EH (cell line): ENCODE data around the gene SEPTIN5.
A peak's percentile ranks its signal among the peaks of the same experiment; 100 is the strongest.
"Not testable (repeated sequence)": the region's sequence is repeated elsewhere in the genome, so short reads cannot be mapped to it uniquely, and the experiment has no call there.

Experiments
- DNase-seq: peaks from one replicate; pipeline ENCODE4 v3.0.0-alpha.2; 2015; ENCODE audit warnings: low read depth

Gene SEPTIN5

DNA sequence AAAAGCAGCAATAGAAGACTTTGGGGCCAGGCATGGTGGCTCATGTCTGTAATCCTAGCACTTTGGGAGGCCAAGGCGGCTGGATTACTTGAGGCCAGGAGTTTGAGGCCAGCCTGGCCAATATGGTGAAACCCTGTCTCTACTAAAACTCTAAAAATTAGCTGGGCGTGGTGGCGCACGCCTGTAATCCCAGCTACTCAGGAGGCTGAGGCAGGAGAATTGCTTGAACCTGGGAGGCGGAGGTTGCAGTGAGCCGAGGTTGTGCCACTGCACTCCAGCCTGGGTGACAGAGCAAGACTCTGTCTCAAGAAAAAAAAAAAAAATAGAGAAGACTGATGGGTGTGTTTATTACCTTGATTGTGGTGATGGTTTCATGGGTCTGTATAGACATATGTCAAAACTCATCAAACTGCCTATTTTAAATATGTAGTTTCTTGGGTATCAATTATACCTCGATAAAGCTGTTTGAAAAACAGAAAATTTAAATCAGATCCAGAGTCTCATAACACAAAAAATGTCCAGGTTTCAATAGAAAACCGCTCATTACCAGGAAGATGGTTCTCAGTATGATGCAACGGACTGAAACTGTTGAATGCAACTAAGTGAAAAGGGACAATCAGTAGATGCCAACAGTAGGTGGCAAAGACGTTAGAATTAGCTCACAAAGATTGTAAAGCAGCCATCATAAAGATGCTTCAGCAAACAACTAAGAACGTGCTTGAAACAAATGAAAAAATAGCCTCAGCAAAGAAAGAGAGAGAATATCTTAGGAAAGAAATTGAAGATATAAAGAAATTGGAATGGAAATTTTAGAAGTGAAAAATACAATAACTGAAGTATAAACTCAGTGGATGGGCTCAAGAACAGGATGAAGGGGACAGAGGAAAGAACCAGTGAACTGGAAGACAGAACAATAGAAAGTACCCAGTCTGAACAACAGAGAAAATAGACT, 33.1 kb upstream of the SEPTIN5 start:
- no peak for DNase-seq

DNA sequence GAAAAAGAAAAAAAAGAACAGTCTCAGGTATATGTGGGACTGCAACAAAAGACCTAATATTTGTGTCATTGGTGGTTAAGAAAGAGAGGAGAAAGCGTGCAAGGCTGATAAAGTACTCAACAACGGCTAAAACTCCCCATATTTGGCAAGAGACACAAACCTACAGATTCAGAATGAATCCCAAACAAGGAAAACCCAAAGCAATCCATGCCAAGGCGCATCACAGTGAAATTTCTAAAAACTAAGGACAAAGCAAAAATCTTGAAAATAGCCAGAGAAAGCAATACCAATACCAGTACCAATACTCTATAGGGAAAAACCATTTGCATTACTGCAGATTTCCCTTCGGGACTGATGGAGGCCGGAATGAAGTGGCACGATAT, 32.4 kb upstream of the SEPTIN5 start:
- no peak for DNase-seq

DNA sequence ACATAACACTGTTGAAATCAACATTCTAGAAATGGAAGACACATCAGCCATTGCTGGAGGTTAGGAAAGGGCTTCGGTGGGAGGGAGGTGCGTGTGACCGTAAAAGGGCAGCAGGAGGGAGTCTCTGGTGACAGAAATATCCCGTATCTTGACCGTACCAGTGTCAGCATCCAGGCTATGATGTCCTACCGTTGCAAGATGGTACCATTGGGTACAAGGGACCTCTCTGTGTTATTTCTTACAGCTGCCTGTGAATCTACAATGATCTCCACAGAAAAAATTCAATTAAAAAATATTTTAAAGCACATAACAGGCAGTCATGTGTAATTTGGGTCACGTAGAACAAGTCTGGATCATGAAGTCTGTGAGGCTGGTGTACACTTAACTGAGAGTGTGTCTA, 27.4 kb upstream of the SEPTIN5 start:
- no peak for DNase-seq

DNA sequence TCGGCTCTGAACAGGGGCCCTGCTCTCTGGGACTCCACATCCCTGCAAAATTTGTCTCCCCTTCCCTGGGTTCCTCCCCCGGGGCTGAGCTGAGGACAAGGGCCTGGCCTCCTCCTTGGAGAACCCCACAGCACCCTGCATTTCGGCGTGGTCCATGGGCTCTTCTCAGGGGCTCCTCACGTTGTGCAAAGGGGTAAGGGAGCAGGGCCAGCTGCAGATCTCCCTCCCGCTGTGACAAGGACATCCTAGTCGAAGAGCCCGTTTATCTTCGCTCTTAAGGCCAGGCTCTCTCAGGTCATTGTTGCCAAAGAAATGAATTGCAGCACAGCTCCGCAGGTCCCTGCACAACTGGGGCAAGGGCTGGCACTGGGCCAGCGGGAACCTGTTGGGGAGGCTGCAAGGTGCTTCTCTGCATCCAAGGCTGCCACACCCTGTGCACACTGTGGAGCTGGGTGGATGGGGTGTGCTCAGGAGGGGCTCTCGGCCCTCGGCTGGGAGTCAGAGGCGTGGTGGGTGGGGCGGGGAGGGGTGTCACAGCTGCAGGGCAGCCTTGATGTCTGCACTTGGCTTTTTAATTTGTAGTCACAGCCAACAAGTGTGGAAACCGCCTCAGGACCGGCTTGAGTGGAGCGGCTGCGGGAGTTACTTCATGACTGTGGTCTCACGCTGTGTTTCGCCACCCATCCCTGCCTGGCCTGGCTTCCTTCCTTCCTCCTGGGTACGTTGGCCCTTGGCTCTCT, 26.6 kb upstream of the SEPTIN5 start:
- no peak for DNase-seq

DNA sequence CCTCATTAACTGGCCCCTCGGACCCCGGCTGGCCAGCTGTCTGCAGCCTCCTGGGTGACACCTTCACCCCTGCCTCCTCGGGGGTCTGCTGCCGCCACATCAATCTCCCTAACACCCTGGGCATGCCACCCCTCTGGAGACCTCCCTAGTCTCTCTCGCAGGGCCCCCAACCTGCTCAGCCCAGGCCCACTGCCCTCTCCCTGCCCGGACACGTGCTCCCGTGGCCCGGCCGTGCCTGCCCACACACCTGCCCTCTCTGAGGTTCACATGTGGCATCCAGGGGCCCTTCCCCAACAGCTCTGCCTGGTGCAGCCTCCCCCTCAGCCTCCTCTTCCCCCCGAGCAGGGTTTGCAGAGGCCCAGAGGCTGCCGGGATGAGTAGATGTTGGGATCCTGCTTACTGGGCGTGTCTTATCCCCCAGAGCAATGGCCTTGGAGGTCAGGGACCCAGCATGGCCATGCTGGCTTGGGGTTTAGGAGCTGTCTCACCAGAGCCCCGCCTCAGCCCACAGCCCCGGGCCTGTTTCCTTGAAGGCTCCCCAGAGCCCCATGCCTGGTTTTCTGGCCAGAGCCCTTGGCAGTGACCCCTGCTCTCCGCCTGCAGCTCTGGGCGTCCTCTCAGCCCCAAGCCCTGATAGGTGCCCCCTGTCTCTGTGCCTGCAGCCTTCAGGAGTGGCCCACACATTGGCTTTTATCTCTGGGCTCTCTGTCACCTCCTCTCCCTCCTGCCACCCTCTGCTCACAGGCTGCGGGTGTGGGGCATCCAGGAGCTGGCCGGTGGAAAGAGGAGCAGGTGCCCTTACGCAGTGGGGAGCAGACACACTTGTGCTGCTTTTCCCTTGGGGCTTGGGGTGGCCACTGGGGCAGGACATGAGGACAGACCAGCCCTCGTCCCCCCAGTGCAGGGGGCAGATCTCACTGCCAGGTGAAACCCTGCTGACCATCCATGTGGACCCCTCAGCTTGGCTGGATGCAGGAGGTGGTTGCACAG, 25.7 kb upstream of the SEPTIN5 start:
- DNase-seq, result no peak

DNA sequence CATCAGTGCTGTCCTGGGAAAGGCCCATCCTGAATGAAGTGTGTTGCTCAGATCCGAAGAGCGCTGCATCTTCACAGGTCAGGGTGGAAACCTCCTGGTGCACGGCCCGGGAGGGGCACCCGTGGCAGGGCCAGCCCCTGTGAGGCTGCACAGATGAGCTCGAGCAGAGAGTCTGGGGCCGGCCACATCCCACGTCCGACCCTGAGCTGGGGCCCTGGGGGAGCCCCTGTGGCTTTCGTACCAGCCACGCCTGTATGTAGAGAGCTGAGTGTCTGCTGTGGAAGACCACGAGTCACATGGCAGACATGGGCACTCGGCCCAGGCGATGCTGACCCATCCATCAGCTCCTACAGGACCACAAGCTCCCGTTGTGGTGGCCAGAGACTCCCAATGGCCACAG, 24.9 kb upstream of the SEPTIN5 start:
- DNase-seq, result no peak

DNA sequence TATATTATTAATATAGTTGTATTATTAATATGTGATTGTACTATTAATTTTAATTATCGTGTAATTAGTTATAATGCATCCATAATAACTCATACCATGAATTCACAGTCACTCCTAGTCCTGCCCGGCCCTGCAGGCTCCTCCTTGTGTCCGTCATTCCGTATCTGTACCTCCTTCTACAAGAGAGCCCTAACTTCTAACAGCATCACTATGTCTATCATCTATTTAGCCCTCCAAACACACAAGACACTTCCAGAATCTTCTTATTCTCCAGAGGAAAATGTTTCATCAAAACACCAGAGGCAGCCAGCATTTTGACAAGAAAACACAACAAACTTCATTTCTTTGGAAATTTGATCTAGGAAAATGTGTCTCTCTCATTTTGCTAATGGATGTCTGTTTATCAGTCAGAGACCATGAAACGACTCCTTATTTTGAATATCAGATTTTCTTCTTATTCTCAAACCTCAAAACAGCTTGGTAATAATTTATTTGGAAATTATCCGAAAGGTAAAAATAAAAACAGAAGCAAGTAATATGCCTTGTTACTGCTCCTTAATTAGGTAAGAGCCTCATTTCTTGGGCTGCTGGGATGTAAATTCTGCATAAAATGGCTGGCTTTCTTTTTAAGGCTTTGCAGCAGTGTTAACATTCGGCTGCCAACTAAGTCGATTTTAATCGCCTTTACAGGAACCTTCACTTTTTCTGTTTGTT, 23.1 kb upstream of the SEPTIN5 start:
- no peak for DNase-seq

DNA sequence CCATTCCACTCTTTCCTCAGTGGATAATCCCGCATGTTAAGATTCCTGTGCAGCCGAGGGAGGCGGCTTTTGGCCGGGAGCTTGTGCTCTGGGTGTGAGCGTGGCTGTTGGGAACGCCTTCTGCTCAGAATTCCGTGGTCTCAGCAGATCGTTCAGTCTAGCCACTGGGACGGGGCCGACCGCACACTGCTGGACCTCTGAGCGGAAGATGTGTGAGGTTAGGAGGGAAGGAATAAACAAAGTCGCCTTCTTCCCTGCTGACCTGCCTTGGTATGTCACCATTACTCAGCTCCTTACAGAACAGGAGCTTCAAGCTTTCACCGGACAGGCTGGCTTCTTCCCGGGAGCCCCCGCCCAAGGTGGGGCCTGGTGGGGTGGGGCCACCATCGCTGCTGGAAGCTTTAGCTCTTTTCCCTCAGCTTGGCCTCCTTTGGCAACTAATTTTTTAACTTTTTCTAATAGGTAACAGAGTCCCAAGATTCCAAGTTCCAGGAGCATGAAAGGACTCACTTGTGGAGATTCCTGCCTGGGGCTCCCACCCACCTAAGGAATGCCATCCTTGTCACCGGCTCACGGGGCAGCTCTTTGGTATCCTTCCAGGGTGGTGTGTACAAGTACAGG, 22.5 kb upstream of the SEPTIN5 start:
- peak; percentile 74 for DNase-seq

DNA sequence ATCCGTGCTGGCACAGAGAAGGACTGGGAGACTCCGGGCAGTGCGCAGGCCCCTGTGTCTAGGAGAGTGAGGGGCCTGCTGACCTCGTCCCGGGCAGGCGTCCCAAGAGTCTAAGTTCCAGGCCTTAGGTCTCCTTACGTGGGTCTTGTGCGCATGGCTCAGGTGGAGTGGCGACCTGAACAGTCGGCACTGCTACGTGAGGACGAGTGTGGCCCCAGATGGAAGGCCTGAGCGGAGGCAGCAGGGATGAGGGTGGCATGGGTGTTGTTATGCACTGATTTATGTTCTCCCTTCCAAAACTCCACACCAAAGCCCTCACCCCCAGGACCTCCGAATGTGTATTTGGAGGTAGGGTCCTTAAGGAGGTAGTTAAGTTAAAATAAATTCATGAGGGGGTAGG, 20.7 kb upstream of the SEPTIN5 start:
- DNase-seq, result no peak

DNA sequence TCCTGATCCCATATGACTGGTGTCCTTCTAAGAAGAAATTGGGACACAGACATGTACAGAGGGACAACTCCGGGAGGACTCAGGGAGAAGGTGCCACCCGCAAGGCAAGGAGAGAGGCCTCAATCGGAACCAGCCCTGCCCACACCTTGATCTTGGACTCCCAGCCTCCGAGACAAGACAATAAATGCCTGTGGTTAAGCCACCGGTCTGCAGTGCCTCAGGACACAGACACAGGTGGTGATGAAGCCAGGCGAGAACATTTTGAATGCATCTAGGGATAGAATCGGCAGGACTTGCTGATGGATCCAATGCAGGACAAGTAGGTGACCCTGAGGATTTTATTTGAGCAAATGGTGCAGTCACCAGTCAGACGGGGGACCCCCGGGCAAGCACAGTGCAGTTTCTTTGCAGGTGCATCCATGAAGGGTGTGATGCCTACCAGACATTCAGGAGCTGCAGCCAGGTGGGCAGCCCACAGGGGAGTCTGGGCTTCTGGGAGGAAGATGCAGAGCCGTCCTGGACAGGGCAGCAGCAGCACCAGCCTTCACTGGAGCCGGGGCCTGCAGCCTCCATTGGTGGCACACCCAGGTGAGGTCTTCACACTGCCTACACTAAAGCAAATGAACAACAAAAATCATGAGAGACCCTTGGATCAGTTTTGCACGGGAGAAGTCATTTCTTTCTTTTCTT, 20.2 kb upstream of the SEPTIN5 start:
- DNase-seq, result no peak

DNA sequence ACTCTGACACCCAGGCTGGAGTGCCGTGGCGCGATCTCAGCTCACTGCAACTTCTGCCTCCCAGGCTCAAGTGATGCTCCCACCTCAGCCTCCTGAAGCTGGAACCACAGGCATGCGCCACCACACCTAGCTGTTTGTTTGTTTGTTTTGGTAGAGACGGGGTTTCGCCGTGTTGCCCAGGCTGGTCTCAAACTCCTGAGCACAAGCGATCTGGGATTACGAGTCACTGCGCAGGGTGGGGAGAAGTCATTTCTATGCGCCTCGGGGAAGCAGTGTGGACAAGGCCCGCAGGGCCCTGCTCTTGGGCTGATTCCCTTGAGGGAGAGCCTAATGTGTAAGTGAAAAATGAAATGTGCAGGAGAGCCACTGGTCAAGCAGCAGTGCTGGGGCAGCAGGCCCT, 19.6 kb upstream of the SEPTIN5 start:
- DNase-seq, result no peak

DNA sequence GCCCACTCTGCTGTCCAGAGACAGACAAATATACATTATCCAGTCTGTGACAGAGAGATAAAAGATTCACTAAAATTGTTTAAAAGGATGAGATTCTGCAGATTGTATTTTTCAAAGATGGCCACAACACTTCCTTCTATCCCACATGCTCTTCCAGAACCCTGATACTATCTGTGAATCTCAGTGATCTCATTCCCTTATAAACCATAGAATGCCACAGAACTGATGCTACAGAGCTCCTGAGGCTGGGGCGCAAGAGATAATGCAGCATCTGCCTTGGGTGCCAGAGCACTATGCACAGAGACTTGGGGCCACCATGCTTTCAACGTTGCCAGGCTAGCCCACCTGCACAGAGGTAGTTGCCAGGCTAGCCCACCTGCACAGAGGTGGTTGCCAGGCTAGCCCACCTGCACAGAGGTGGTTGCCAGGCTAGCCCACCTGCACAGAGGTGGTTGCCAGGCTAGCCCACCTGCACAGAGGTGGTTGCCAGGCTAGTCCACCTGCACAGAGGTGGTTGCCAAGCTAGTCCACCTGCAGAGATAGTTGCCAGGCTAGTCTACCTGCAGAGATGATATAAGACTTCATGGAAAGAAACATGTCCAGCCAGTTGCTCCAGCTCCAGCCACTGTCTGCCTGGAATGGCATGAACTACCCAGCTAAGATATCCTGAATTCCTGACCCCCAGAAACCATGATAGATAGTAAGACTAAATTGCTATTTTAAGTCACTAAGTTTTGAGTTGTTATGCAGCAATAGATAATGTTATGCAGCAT, 17.6 kb upstream of the SEPTIN5 start:
- DNase-seq, result no peak

DNA sequence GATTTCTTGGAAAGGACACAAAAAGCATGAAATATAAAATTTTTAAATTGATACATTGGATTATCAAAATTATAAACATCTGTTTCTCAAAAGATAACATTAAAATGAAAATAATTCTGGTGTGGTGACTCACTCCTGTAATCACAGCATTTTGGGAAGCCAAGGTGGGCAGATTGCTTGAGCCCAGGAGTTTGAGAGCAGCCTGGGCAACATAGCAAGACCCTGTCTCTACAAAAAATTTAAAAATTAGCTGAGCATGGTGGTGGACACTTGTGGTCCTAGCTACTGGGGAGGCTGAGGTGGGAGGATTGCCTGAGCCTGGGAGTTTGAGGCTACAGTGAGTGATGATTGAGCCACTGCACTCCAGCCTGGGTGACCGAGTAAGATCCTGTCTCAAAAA, 16.4 kb upstream of the SEPTIN5 start:
- not testable (repeated sequence) for DNase-seq

DNA sequence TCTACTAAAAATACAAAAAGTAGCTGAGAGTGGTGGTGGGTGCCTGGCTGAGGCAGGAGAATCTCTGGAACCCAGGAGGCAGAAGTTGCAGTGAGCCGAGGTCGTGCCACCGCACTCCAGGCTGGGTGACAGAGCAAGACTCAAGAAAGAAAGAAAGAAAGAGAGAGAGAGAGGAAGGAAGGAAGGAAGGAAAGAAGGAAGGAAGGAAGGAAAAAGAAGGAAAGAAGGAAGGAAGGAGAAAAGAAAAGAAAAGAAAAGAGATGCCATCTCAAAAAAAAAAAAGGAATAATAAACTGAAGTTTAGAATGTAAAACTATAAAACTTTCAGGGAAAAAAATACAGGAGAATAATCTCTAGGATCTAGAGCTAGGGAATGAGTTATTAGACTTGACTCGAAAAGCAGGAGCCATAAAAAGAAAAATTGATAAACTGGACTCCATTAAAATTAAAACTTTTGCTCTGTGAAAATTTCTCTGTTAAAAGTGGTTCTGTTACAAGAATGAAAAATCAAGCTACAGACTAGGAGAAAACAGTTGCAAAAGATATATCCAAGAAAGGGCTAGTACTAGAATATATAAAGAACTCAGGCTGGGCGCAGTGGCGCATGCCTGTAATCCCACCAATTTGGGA, 13.4 kb upstream of the SEPTIN5 start:
- DNase-seq, result no peak

DNA sequence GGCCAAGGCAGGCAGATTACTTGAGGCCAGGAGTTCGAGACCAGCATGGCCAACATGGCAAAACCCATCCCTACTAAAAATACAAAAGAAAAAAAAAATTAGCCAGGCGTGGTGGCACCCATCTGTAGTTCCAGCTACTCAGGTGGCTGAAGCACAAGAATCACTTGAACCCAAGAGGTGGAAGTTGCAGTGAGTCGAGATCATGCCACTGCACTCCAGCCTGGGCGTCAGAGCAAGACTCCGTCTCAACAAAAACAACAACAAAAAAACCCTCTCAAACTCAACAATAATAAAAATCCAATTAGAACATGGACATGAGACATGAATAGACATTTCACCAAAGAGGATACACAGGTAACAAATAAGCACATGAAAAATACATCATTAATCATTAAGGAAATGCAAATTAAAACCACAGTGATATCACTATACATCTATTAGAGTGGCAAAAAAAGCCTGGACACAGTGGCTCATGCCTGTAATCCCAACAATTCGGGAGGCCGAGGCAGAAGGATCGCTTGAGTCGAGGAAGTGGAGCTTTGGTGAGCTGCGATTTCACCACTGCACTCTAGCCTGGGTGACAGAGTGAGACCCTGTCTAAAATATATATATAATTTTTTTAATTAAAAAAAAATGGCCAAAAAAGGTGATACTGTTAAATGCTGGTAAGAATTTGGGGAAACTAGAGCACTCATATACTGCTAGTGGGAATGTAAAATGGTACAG, 12.7 kb upstream of the SEPTIN5 start:
- no peak for DNase-seq

DNA sequence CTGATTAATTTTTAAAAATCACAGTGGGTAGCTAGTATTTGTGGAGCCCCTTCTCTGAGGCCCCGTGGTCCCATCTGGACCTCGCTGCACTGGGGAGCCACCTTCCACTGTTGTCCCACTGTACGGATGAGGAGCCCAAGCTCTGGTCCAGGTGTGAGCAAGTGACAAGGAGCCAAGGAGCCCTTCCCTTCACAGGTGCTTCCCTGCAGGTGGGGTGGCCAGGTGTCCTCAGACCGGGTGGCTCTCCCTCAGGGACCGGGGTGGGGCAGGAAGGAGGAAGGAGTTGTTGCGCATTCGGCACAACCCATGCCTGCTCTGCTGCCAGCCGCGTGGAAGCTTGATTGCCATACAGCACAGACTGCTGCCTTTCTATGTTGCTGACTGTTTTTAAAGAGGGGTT, 10.4 kb upstream of the SEPTIN5 start:
- DNase-seq, result no peak

DNA sequence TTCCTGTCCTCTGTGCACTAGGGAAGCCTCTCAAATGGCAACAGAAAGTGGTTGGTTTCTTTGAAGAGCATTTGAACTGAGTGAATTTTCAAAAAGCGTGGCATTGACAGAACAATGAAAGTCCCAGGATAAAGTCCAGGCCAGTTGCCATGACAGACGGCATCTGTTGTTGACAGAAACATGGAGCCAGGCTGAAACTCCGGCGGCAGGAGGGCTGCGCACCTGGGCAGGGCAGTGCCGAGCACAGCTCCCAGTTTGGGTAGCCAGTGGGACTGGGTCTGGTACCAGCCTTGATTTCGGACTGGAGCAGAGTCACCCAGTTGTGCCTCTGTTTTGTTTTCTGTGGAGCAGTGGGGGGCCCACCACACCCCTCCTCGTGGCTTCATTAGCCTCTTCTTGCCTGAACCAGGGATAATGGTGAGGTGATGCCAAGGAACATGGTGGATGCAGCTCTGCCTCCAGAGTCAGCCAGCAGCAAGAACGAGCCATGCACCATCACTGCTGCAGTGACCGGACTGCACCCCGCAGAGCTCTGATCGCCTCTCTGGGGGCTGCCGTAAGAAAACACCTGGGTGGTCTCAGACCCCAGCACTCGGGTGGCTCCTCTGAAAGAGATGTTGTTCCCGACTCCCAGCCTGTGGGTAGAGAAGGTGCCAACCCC, 9.8 kb upstream of the SEPTIN5 start:
- no peak for DNase-seq
